HG02759 (cell line): ENCODE results near the gene SLC9A3.

Experiments used
- ATAC-seq: cut with Tn5 transposase; IDR thresholded peaks from one replicate; pipeline ENCODE4 v1.9.1; 2021; ENCODE audit warnings: mild to moderate bottlenecking, moderate library complexity; ENCODE audit not compliant: unreplicated experiment

The SLC9A3 gene

DNA sequence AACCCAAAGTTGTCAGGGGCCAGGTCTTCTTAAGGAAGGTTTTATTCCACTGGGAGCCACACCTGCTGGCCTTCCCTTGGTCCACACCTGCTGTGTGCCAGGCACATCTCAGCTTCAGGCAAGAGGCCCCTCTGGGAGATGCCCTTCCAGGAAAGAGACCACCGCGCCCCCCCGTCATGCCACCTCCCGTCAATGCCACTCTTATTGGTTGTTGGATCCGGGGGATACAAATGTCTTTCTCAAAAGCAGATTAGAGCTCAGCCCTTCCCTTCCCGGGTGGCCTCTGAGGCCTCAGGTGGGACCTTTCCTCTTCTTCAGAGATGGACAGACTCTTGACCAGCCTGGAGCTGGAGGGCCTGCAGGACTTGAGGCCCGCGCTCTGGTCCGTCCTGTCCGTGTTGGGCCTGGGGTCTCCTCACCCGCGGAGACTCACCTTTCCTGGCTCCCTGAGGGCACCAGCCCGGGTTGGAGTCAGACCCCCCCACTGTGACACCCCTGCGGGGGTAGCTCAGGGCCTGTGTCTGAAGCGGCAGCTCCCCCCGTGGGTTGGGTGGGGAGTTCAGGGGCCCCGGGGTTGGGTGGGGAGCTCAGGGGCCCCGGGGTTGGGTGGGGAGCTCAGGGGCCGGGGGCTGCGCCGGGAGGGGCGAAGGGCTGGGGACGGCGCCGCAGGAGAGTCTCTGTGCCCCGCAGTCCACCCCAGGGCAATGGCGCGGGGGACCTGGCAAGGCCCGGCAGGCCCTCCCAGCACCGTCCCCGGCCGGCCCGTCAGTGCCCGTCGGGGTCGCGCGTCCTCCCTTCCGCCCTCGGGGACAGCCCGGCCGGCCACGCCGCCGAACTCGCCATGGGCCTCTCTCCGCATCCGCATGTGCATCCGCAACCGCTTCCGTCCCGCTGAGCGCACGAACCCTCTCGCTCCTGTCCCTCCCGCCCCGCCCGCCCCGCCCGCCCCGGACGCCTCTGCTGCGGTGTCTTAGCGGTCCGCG is 3.7 kb upstream of the SLC9A3 start:
- ATAC-seq = no peak

DNA sequence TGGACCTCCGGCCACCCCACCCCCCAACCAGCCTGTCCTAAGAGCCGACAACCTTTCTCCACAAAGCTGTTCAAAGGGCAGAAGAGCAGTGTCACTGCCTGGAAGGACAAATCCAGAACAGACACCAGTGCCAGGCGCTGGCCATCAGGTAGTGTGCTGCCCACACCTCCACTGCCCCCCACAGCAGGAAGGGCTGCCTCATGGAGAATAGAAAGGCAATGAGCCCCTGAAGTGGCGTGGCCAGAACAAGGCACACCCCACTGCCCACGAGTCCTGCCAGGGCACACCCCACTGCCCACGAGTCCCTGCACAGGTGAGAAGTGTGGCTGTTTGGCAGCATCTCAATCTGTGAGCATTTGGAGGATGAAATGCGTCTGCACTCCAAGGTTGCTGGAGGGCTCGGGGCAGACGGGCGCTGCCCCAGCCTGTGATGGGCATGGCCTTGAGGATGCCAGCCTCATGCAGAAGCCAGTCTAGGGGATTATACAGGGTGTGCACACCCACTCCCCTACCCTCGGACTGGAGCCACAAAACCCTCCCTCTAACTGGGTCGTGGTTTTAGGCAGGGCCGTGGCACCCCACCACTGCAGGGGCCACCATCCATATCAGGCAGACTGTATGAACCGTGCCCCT is 2.3 kb upstream of the SLC9A3 start:
- ATAC-seq = no peak

GRCh38 chr5:525916-526315 is 1.7 kb upstream of the SLC9A3 start:
- no peak for ATAC-seq

DNA sequence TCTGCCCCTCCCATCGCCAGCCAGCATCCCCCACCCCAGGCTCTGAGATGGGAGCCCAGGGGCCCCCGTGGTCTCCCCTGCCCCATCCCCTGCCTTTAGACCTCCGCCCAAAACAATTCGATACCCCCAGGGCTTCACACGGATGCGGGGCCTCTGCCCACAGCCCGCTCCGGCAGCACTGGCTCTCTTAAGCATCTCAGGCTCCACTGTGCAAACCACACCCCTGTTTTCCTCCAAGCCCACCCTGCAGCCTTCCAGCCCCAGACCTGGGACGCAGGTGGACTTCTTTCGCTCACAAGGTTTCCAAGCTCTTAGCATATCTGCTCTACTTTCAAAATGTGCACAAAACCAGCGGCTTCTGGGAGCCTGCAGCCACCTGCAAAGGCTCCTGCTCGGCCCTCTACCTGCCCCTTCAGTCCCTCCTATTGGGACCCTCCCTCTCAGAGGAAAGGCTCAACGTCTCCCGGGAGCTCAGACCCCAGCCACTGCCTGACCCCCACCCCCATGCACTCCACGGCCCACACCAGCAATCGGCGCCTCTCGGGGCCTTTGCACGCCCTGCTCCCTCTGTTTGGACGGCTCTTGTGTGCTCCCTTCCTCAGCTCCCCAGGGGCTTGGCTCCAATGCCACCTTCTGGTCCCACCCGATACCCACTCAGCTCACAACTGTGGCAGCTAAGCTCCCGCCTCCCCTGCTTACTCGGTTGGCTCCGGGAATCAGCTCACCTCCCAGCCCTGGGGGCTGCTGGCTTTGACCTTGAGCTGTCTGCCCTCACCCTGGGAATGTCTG is 918 bp upstream of the SLC9A3 start:
- ATAC-seq = no peak

GRCh38 chr5:523441-524222 is 617 bp downstream of the SLC9A3 start:
- no peak for ATAC-seq

- ATAC-seq = no peak
These were observed 1.3 kb downstream of the SLC9A3 start for GRCh38 chr5:522899-523440.

DNA sequence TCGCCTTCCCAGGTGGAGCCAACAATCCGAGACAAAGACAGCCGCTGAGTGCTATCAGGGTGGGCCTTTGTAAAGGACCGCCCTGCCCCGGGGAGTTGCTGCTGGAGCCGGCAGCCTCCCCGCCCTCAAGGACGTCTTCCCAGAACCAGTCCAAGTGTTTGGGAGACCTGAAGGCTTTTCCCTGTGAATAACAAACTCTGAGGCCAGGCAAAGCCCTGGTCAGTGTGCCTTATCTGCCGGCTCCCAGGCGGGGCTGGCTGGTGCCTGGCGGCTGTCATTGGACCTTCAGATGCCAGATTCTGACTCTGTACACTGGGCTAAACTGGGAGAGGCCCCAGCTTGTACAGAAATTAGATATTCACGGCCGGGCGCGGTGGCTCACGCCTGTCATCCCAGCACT is 2.1 kb downstream of the SLC9A3 start:
- no peak for ATAC-seq

DNA sequence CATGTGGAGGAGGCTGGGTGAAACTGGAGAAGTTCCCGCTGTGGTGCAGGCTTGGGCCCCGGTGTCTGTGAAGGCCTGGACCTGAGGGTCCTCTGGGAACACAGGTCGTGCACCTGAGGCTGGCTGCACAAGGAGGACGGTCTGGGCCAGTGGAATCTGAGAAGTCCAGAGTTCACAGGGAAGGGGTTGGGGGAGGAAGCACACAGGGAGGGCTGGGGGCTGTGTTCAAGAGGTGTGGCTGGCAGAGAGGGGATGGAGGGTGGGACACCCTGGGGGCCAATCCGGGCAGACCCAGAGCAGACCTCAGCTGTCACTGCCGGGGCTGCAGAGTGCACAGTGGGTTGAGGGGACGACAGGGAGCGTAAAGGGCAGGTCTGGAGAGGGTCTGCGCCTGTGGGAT is 2.6 kb downstream of the SLC9A3 start:
- ATAC-seq = no peak

DNA sequence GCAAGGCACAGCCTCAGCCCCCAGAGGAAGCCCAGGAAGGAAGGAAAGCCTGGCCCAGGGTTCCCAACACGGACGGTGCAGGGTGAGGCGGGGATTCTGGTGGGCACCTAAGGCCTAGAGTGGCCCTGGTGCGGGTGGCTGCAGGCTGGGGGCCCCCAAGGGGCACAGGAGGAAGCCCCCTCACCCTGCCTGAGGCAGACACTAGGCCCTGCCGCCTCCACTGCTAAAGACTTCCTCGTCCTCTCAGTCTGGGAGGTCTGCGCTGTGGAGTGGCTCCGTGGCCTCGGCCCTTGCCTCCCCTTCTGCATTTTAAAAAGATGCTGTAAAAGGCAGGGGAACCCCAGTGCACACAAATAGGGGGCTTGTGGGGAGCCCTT is 3.4 kb downstream of the SLC9A3 start:
- no peak for ATAC-seq

GRCh38 chr5:520196-520849 is 3.9 kb downstream of the SLC9A3 start:
- no peak for ATAC-seq

DNA sequence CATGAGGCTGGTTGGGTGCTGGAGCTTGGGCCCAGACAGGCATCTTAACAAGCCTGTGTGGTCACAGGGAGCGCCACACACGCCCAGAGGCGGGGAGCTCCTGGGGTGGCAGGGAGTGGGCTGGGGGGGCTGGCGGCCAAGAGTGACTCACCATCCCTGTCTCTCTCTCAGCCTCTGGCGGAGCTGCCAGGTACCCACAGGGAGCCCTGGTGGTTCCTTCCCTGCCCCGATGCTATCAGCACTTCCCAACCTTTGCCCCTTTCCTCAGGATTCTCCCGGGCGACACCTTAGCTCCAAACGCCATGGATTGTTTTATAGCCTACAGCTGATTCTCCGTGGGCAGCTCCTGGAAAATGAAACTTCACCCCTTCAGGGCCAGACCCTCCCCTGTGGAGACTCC is 5.5 kb downstream of the SLC9A3 start:
- ATAC-seq = no peak

GRCh38 chr5:517535-518100 is 6.6 kb downstream of the SLC9A3 start:
- ATAC-seq = no peak

DNA sequence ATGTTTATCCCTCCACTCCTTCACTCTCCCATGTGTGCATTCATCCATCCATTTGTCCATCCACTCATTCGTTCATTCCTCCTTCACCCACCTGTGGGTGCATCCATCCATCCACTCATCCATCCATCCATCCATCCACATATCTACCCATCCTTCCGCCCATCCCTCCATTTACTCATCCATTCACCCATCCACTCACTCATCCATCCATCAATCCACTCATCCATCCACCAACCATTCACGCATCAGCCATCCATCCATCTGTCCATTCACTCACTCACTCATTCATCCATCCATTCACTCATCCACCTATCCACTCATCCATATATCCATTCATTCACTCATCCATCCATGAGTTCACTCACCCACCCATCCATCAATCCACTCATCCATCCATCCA is 7.3 kb downstream of the SLC9A3 start:
- ATAC-seq = no peak

- no peak for ATAC-seq
These were observed 7.8 kb downstream of the SLC9A3 start for GRCh38 chr5:516338-516925.

DNA sequence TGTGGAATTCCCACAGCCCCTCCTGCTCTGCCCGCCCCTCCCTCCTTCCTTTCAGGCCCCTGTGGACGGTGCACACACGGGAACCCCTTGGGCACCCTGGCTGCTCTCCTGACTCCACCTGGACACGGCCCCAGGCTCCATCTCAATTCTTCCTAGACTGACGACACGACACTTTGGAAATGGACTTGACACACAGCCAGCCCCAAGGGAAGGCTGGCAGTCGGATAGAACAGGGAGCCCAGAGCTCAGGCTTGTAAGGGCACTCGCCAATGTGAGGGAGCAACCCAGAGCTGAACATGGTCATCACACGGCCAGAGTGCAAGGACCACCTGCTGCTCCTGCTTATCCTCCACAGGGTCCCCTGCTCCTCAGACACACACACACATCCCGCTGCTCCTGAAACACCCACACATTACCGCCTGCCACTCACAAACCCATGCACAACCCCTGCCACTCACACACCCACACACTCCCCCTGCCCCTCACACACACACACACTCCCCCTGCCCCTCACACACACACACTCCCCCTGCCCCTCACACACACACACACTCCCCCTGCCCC is 8.9 kb downstream of the SLC9A3 start:
- ATAC-seq = no peak

GRCh38 chr5:514673-515072 is 9.6 kb downstream of the SLC9A3 start:
- no peak for ATAC-seq

GRCh38 chr5:514101-514485 is 10.2 kb downstream of the SLC9A3 start:
- no peak for ATAC-seq

GRCh38 chr5:513216-514100 is 10.8 kb downstream of the SLC9A3 start:
- no peak for ATAC-seq
